SK-N-MC (cell line): ENCODE results near the gene DPP10.
"Not testable (repeated sequence)": the region's sequence is repeated elsewhere in the genome, so short reads cannot be mapped to it uniquely, and the experiment has no call there.

ENCODE experiments used
- DNase-seq: peaks from one replicate; pipeline ENCODE4 v3.0.0-alpha.2; 2011; ENCODE audit warnings: low read depth, low spot score
- H3K27ac ChIP-seq: fragments of 200-600 bp; sonication (generic); 2 replicates; pipeline ENCODE4 v1.5.1; 2016; ENCODE audit warnings: mixed run types
- H3K36me3 ChIP-seq: fragments of 200-600 bp; sonication (generic); 2 replicates; pipeline ENCODE4 v1.6.1; 2017; ENCODE audit warnings: antibody characterized with exemption, low read length, mixed read lengths; ENCODE audit not compliant: insufficient read depth
- H3K4me3 ChIP-seq: fragments of 200-600 bp; sonication (generic); 2 replicates; pipeline ENCODE4 v1.5.1; 2016
- H3K9ac ChIP-seq: fragments of 200-600 bp; sonication (generic); 2 replicates; pipeline ENCODE4 v1.8.0; 2017; ENCODE audit warnings: mixed run types, mixed read lengths; ENCODE audit not compliant: insufficient read length
- H3K9me3 ChIP-seq: fragments of 200-600 bp; sonication (generic); 2 replicates; pipeline ENCODE4 v1.6.1; 2017; ENCODE audit warnings: low read depth, mild to moderate bottlenecking, antibody characterized with exemption, low read length, moderate library complexity, mixed read lengths
- EZH2 ChIP-seq: fragments of 200-600 bp; sonication (generic); IDR thresholded peaks from one replicate; pipeline ENCODE4 v1.6.1; 2017; ENCODE audit warnings: antibody characterized with exemption
- FOXP2 ChIP-seq: optimal IDR thresholded peaks from 2 replicates; pipeline ENCODE3; 2011; ENCODE audit warnings: mild to moderate bottlenecking, moderate library complexity; ENCODE audit not compliant: insufficient read depth; ENCODE audit errors: extremely low read length, control extremely low read depth
- POLR2AphosphoS5 ChIP-seq: IDR thresholded peaks from 2 replicates; pipeline ENCODE4 v1.6.1; 2012; ENCODE audit warnings: mild to moderate bottlenecking, low read depth, low read length, borderline replicate concordance

Gene DPP10

DNA sequence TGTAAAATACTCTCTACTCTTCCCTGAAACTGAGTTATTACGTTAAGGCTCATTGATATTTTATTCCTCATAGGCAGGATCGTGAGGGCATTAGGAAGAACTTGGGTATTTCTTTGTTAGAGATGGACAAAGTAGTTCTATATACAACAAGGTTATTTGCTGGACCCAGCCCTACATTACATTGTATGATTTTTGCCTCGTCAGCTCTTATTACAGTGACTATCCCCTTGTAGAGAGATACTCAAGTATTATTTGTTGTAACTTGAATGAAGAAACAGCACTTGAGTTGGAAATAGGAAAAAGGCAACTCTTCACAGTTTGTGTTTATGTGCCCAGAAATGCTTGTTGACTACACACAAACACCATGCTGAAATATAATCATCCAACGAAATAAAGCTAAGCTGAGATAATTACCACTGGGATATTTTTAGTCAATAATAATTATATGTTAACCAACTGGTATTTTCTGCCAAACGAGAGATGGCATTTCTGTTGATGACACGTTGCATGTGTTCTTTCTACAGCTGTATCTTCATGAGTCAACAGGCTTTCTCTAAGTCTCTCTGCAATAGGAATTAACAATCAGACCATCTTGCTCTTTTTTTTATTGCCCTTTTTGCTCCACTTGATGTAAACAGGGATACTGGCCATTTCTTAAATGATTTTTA lies 947.6 kb downstream of the DPP10 start:
- Histone ChIP-seq H3K4me3 (no peak overlapping the region), H3K27ac (no peak overlapping the region), H3K9ac (no peak overlapping the region), H3K36me3 (no peaks in the 10 kb centered on the region), H3K9me3 (no peaks in the 10 kb centered on the region)
- no peak for TF ChIP-seq EZH2
- no peak for TF ChIP-seq POLR2AphosphoS5
- TF ChIP-seq FOXP2, result no peak
- DNase-seq, result no peak

- H3K9ac ChIP-seq, result no peak overlapping the region
- TF ChIP-seq FOXP2, result no peak
- TF ChIP-seq EZH2, result no peak
- no peak for TF ChIP-seq POLR2AphosphoS5
- no peaks in the 10 kb centered on the region for H3K9me3 ChIP-seq
- no peak overlapping the region for H3K27ac ChIP-seq
- H3K4me3 ChIP-seq, result no peak overlapping the region
- no peaks in the 10 kb centered on the region for H3K36me3 ChIP-seq
- DNase-seq, result no peak
Observed at GRCh38 chr2:115396579-115396978, 954.1 kb downstream of the DPP10 start.

GRCh38 chr2:115400940-115401339 lies 958.5 kb downstream of the DPP10 start:
- TF ChIP-seq POLR2AphosphoS5 (no peak), FOXP2 (no peak), EZH2 (no peak)
- DNase-seq, result no peak
- no peak overlapping the region for H3K9ac ChIP-seq
- no peak overlapping the region for H3K27ac ChIP-seq
- no peaks in the 10 kb centered on the region for H3K36me3 ChIP-seq
- H3K9me3 ChIP-seq, result no peaks in the 10 kb centered on the region
- no peak overlapping the region for H3K4me3 ChIP-seq

DNA sequence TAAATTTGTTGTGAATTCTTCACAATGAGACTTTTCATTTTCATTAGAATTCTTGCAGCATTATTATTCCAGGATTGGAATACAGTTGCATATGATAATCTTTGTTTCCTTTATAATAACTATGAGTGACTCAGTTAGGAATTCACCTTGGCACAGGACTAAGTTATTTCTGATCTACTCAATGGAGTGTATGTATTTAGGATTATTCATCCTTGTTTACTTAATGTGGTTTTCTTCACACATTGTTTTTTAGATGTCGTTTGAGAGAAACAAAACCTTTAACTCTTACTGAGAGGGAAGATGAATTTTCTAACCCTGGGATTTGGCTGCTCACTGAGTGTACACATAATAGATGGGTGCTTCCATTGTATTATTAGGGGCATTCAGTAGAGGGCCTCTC lies 970.1 kb downstream of the DPP10 start:
- no peak overlapping the region for H3K4me3 ChIP-seq
- no peak for TF ChIP-seq POLR2AphosphoS5
- no peak for TF ChIP-seq EZH2
- TF ChIP-seq FOXP2, result no peak
- H3K27ac ChIP-seq, result no peak overlapping the region
- no peak overlapping the region for H3K9ac ChIP-seq
- no peaks in the 10 kb centered on the region for H3K36me3 ChIP-seq
- no peak for DNase-seq
- no peaks in the 10 kb centered on the region for H3K9me3 ChIP-seq

DNA sequence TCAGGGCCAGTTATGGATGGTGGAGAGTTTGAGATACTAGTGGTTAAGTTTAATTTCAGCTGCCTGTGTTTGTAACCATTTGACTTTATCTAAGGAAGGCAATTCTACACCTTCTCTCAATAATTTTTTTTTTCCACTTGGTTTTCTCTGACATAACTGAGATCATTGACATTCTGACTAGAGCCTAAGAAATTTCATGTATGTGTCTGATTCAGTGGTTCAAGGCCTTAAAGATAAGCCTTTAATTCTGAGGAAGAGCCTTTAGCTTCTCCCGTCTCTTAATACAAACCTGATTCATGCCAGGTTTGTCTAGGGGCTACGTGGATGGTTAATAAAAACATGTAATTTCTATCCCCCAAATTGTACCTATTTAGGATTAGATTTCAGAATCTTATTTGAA lies 971.4 kb downstream of the DPP10 start:
- Histone ChIP-seq H3K36me3 (no peaks in the 10 kb centered on the region), H3K9me3 (no peaks in the 10 kb centered on the region), H3K4me3 (no peak overlapping the region), H3K27ac (no peak overlapping the region), H3K9ac (no peak overlapping the region)
- TF ChIP-seq FOXP2 (no peak), EZH2 (no peak), POLR2AphosphoS5 (no peak)
- DNase-seq, result no peak

DNA sequence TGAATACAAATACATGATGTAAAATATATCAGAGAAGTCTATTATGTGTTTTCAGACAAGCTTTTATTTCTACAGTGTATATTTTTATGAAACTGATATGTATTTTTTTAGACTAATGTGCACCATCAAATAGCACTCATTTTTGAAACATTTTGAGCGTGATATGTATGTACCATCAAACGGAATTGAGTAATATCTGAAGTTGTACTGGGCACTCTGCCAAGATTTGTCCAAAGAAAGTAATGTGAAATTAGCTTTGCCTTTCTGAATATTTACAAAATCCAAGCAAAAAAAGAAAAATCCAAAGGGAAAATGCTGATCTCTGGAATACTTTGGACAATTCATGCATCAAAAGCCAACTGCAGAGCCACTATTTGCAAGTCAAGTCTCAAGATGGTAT lies 972.0 kb downstream of the DPP10 start:
- H3K9ac ChIP-seq, result no peak overlapping the region
- TF ChIP-seq FOXP2 (no peak), EZH2 (no peak), POLR2AphosphoS5 (no peak)
- no peak overlapping the region for H3K4me3 ChIP-seq
- H3K36me3 ChIP-seq, result no peaks in the 10 kb centered on the region
- no peaks in the 10 kb centered on the region for H3K9me3 ChIP-seq
- no peak overlapping the region for H3K27ac ChIP-seq
- no peak for DNase-seq

- H3K4me3 ChIP-seq, result no peak overlapping the region
- TF ChIP-seq EZH2 (no peak), FOXP2 (no peak), POLR2AphosphoS5 (no peak)
- no peak for DNase-seq
- H3K27ac ChIP-seq, result no peak overlapping the region
- H3K36me3 ChIP-seq, result no peaks in the 10 kb centered on the region
- no peaks in the 10 kb centered on the region for H3K9me3 ChIP-seq
- H3K9ac ChIP-seq, result no peak overlapping the region
Observed at GRCh38 chr2:115422004-115422634, 979.7 kb downstream of the DPP10 start.

DNA sequence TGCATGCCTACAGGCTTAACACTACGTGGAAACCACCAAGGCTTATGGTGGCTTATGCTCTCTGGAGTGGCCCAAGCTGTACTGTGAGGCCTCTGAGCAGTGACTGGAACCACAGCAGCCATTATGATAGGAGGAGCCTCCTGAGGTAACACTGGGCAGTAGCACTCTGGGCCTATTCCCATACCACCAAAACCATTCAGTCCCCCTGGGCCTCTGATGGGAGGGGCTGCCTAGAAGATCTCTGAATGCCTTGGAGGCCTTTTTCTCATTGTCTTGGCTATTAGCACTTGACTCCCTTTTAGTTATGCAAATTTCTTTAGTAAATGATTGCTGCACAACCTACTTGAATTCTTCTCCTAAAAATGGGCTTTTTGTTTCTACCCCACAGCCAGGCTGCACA lies 985.0 kb downstream of the DPP10 start:
- no peak for TF ChIP-seq POLR2AphosphoS5
- no peak for TF ChIP-seq EZH2
- TF ChIP-seq FOXP2, result no peak
- Histone ChIP-seq H3K36me3 (no peaks in the 10 kb centered on the region), H3K9ac (no peak overlapping the region), H3K4me3 (no peak overlapping the region), H3K9me3 (no peaks in the 10 kb centered on the region), H3K27ac (no peak overlapping the region)
- DNase-seq, result no peak

GRCh38 chr2:115440746-115441145 lies 998.3 kb downstream of the DPP10 start:
- H3K9ac ChIP-seq, H3K27ac ChIP-seq, H3K36me3 ChIP-seq, DNase-seq, H3K9me3 ChIP-seq, H3K4me3 ChIP-seq: not testable (repeated sequence)
